Testis (tissue), 3 donors: ENCODE data around the gene ANP32B. TPM values are rescaled to one million over a fixed set of nuclear protein-coding genes. Genes with fewer than 3 reads are reported as not detected.

Experiments used
- DNase-seq: peaks from one replicate; pipeline ENCODE4 v3.0.0-alpha.2; 2019
- H3K27ac ChIP-seq, 2 donors: fragments of 200-600 bp; sonication (generic); one replicate each; pipeline ENCODE4 v1.5.1; 2019
- H3K27me3 ChIP-seq: fragments of 200-600 bp; sonication (generic); one replicate; pipeline ENCODE4 v1.5.1; 2019
- H3K36me3 ChIP-seq: fragments of 200-600 bp; sonication (generic); one replicate; pipeline ENCODE4 v1.5.1; 2017; ENCODE audit warnings: low read depth; ENCODE audit errors: missing control alignments
- H3K4me1 ChIP-seq: fragments of 200-600 bp; sonication (generic); one replicate; pipeline ENCODE4 v1.5.1; 2019
- H3K4me3 ChIP-seq, 2 donors: fragments of 200-600 bp; sonication (generic); one replicate each; pipeline ENCODE4 v1.5.1; 2017 to 2019
- H3K9me3 ChIP-seq: fragments of 200-600 bp; sonication (generic); one replicate; pipeline ENCODE4 v1.5.1; 2017
- CTCF ChIP-seq, 3 experiments: fragments of 450-650 bp in 2 of 3; fragments of 200-600 bp in 1 of 3; sonication (generic) in 1 of 3; IDR thresholded peaks; one replicate each; pipeline ENCODE4 v1.5.1; 2016 to 2019; ENCODE audit warnings: antibody characterized with exemption in 3 of 3, mild to moderate bottlenecking in 2 of 3, moderate library complexity in 1 of 3
- POLR2A ChIP-seq: fragments of 450-650 bp; IDR thresholded peaks from one replicate; pipeline ENCODE4 v1.6.1; 2017; ENCODE audit warnings: antibody characterized with exemption, mild to moderate bottlenecking, moderate library complexity
- WGBS, 2 donors: methylation state at CpG; one replicate each; pipeline ENCODE4 v1.1.5; 2018; 5-methylcytosine and 5-hydroxymethylcytosine counted together
- intact Hi-C: fragments of 100-400 bp; cut with DNase I; formaldehyde crosslinking; loops from one replicate; pipeline ENCODE4 v1.15.1; 2023; ENCODE audit warnings: low total_unique reads
- polyA plus RNA-seq: library from polyadenylated mRNA; stranded (reverse); fragments of 350-450 nt; fragmentation: Illumina TruSeq; extraction: RNeasy Lipid Tissue Mini Kit (QIAGEN cat#74804); gene quantifications from one replicate; pipeline ENCODE4 v1.2.3, GENCODE V29; 2014; ENCODE audit warnings: low read depth, low replicate concordance; ENCODE audit not compliant: insufficient read depth
- total RNA-seq, 2 donors: library from RNA; depleted of rRNA; stranded (reverse); fragments of >200 nt; gene quantifications; one replicate each; pipeline ENCODE4 v1.2.3, GENCODE V29; 2016

Gene ANP32B
- total and polyA plus RNA-seq, 3 donors from 2014 or later, result 33.8 to 89.6 (median 54.3) TPM

GRCh38 chr9:97997330-97998276 is 14.5 kb downstream of the ANP32B start:
- Histone ChIP-seq H3K4me3 (no peak overlapping the region), H3K27ac (no peak overlapping the region), H3K9me3 (no peaks in the 10 kb centered on the region), H3K36me3 (no peaks in the 10 kb centered on the region), H3K4me1 (no peaks in the 10 kb centered on the region), H3K27me3 (no peaks in the 10 kb centered on the region)
- intact Hi-C loops, result no loop called here
- WGBS, 2 donors, result 80 to 83% methylated on average over 3 of the region's 3 CpGs
- TF ChIP-seq POLR2A (no peak), CTCF (IDR thresholded peaks at IDR 0.05) (no peak)
- no peak for DNase-seq

GRCh38 chr9:98002808-98003207 is 19.7 kb downstream of the ANP32B start:
- Histone ChIP-seq H3K27ac (no peak overlapping the region), H3K4me3 (no peak overlapping the region), H3K36me3 (no peaks in the 10 kb centered on the region), H3K27me3 (no peaks in the 10 kb centered on the region), H3K4me1 (no peaks in the 10 kb centered on the region), H3K9me3 (no peaks in the 10 kb centered on the region)
- DNase-seq, result no peak
- intact Hi-C loops, result no loop called here
- no peak for TF ChIP-seq POLR2A
- no peak for TF ChIP-seq CTCF (IDR thresholded peaks at IDR 0.05)
- WGBS, 2 donors, result 48 to 75% methylated on average over 2 of the region's 2 CpGs

GRCh38 chr9:98006127-98006796 is 23.1 kb downstream of the ANP32B start:
- no peak overlapping the region for H3K27ac ChIP-seq
- intact Hi-C loops, result no loop called here
- H3K36me3 ChIP-seq, result no peaks in the 10 kb centered on the region
- no peaks in the 10 kb centered on the region for H3K27me3 ChIP-seq
- no peak for DNase-seq
- TF ChIP-seq POLR2A (no peak), CTCF (IDR thresholded peaks at IDR 0.05) (no peak)
- H3K4me1 ChIP-seq, result no peaks in the 10 kb centered on the region
- no peaks in the 10 kb centered on the region for H3K9me3 ChIP-seq
- 87 to 90% methylated on average over 5 of the region's 5 CpGs for WGBS, 2 donors
- no peak overlapping the region for H3K4me3 ChIP-seq

- TF ChIP-seq CTCF (IDR thresholded peaks at IDR 0.05) (no peak), POLR2A (no peak)
- Histone ChIP-seq H3K4me1 (no peaks in the 10 kb centered on the region), H3K4me3 (no peak overlapping the region), H3K36me3 (no peaks in the 10 kb centered on the region), H3K27ac (no peak overlapping the region), H3K27me3 (no peaks in the 10 kb centered on the region), H3K9me3 (no peaks in the 10 kb centered on the region)
- WGBS, 2 donors, result 88 to 89% methylated on average over 13 of the region's 13 CpGs
- no peak for DNase-seq
- intact Hi-C loops, result no loop called here
Measured at GRCh38 chr9:98007251-98007928, 24.2 kb downstream of the ANP32B start.
